Fibroblast of lung (primary cell): ENCODE measurements around the gene NINL. TPM values are rescaled to one million over a fixed set of nuclear protein-coding genes. Genes with fewer than 3 reads are reported as not detected.
"Not testable (repeated sequence)": the region's sequence is repeated elsewhere in the genome, so short reads cannot be mapped to it uniquely, and the experiment has no call there.

Experiments used
- DNase-seq, 2 donors: peaks; one replicate each; pipeline versions ENCODE4 v3.0.0 to v3.0.0-alpha.2; 2010; ENCODE audit warnings: low read depth in 2 of 2
- H2AFZ ChIP-seq: 2 replicates; pipeline ENCODE4 v1.5.1; 2012; ENCODE audit warnings: low read length, control low read depth, inconsistent platforms
- H3K27ac ChIP-seq: 2 replicates; pipeline ENCODE4 v1.5.1; 2011; ENCODE audit warnings: low read length, control low read depth; ENCODE audit not compliant: insufficient read depth
- H3K27me3 ChIP-seq: 2 replicates; pipeline ENCODE4 v1.5.1; 2011; ENCODE audit warnings: mild to moderate bottlenecking, low read length; ENCODE audit not compliant: control insufficient read depth, insufficient read depth
- H3K36me3 ChIP-seq: 2 replicates; pipeline ENCODE4 v1.5.1; 2011; ENCODE audit warnings: low read length; ENCODE audit not compliant: control insufficient read depth, insufficient read depth
- H3K4me1 ChIP-seq: 2 replicates; pipeline ENCODE4 v1.5.1; 2011; ENCODE audit warnings: low read length; ENCODE audit not compliant: control insufficient read depth, insufficient read depth; ENCODE audit errors: extremely low read depth
- H3K4me2 ChIP-seq: 2 replicates; pipeline ENCODE4 v1.5.1; 2011; ENCODE audit warnings: low read length, control low read depth; ENCODE audit not compliant: insufficient read depth; ENCODE audit errors: extremely low read depth
- H3K4me3 ChIP-seq, 4 experiments: fragments of 200-600 bp in 1 of 4; sonication (generic) in 1 of 4; replicated peaks in 1 of 4; 2 replicates each; pipeline ENCODE4 v1.5.1; 2011 to 2016; ENCODE audit warnings: low read length in 4 of 4, low read depth in 3 of 4, mild to moderate bottlenecking in 3 of 4, control low read depth in 2 of 4, inconsistent platforms in 1 of 4, mixed read lengths in 1 of 4; ENCODE audit not compliant: insufficient read depth in 1 of 4; ENCODE audit errors: control extremely low read depth in 1 of 4
- H3K79me2 ChIP-seq: 2 replicates; pipeline ENCODE4 v1.5.1; 2012; ENCODE audit warnings: mild to moderate bottlenecking, low read length, inconsistent platforms; ENCODE audit not compliant: control insufficient read depth, insufficient read depth
- H3K9ac ChIP-seq: 2 replicates; pipeline ENCODE4 v1.5.1; 2011; ENCODE audit warnings: mild to moderate bottlenecking, low read length, control low read depth; ENCODE audit not compliant: insufficient read depth
- H3K9me3 ChIP-seq: 2 replicates; pipeline ENCODE4 v1.5.1; 2012; ENCODE audit warnings: low read depth, low read length; ENCODE audit not compliant: control insufficient read depth, insufficient read depth
- H4K20me1 ChIP-seq: 2 replicates; pipeline ENCODE4 v1.5.1; 2011; ENCODE audit warnings: low read length; ENCODE audit not compliant: control insufficient read depth, insufficient read depth; ENCODE audit errors: extremely low read depth
- EZH2 ChIP-seq: IDR thresholded peaks from 2 replicates; pipeline ENCODE4 v1.5.1; 2012; ENCODE audit warnings: low read length, control low read depth, mild to moderate bottlenecking; ENCODE audit errors: missing control alignments
- polyA minus RNA-seq: library from RNA; depleted of rRNA, polyadenylated mRNA; stranded (reverse); fragments of >200 nt; gene quantifications from 2 replicates; pipeline ENCODE4 v1.2.3, GENCODE V29; 2011; ENCODE audit warnings: low replicate concordance
- polyA plus RNA-seq, 2 donors: library from polyadenylated mRNA; depleted of rRNA in 1 of 2; stranded (reverse) in 1 of 2; unstranded in 1 of 2; fragments of >200 nt; gene quantifications; 2 replicates each; pipeline ENCODE4 v1.2.1, GENCODE V29; 2011 to 2012; ENCODE audit warnings: missing spikeins in 1 of 2
- total RNA-seq: library from RNA; depleted of rRNA; stranded (reverse); fragments of >200 nt; gene quantifications from 2 replicates; pipeline ENCODE4 v1.2.1, GENCODE V29; 2014
- TF ChIP-seq, protein P1 (sequence below), 2 donors: IDR thresholded peaks in 1 of 2; conservative IDR thresholded peaks in 1 of 2; 1 replicate in 1 of 2; 2 replicates in 1 of 2; pipeline ENCODE4 v1.5.1; 2011 to 2012; ENCODE audit warnings: low read length in 2 of 2, control low read depth in 1 of 2, inconsistent platforms in 1 of 2, low read depth in 1 of 2, mild to moderate bottlenecking in 1 of 2

The NINL gene
- total RNA-seq (11.3 and 16.3 TPM in 2 replicates), polyA plus RNA-seq (4.4 TPM in 2 replicates), polyA minus RNA-seq (1.4 and 2.9 TPM in 2 replicates)
- polyA plus RNA-seq (2012) = 3.8 and 4.3 TPM in 2 replicates

DNA sequence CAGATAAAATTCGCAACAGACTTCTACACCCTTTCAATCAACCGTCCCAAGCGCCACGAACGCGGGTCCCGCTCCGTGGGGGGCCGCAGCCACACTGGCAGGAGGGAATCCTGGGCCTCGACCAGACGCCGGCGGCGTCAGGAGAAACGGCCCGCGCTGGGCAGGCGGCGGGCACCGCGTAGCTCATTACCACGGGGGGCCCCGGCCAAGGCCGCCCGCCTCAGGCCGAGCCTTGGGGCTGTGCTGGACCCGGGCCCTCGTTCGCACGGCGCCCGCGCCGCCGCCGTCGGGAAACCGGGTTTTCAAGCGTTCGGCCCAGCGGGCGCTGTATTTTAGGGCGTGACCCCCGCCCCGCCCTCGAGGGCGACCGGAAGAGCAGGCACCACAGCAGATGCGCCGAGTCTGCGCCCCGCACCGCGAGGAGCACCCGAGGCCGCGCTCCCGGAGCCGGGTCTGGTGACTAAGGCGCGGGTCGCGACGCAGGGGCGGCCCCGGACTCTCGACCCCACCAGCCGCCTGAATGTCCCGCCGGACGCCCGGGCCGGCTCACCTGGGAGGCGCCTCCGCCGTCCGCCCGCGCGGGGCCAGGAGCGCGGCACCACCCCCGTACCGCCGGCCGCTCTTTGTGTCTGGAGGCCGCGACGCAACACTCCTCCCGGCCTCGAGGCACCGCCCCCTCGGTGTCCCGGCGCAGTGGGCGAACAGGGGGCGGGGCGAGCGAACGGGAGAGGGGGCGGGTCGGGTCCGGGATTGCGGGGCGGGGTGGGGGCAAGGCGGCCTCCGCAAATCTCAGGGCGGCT is at the start of gene NINL:
TSS of gene NINL (minus strand) at position 627 of the 800 bp plus-strand sequence. CDS start 58,944 bp downstream, outside the sequence.
- TF ChIP-seq EZH2 = no peak
- TF ChIP-seq, protein P1, sequence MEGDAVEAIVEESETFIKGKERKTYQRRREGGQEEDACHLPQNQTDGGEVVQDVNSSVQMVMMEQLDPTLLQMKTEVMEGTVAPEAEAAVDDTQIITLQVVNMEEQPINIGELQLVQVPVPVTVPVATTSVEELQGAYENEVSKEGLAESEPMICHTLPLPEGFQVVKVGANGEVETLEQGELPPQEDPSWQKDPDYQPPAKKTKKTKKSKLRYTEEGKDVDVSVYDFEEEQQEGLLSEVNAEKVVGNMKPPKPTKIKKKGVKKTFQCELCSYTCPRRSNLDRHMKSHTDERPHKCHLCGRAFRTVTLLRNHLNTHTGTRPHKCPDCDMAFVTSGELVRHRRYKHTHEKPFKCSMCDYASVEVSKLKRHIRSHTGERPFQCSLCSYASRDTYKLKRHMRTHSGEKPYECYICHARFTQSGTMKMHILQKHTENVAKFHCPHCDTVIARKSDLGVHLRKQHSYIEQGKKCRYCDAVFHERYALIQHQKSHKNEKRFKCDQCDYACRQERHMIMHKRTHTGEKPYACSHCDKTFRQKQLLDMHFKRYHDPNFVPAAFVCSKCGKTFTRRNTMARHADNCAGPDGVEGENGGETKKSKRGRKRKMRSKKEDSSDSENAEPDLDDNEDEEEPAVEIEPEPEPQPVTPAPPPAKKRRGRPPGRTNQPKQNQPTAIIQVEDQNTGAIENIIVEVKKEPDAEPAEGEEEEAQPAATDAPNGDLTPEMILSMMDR (conservative IDR thresholded peaks at IDR 0.05 in 1 of 2, IDR thresholded peaks at IDR 0.05 in 1 of 2; ENCODE audit: low read depth in 1 of 2, low read length in 2 of 2) = no peak
- Histone ChIP-seq H2AFZ (peak within 1 kb of the TSS; percentile 84), H3K4me1 (peaks cover 3% of the 10 kb centered on the region), H3K79me2 (no peaks in the 10 kb centered on the region), H3K27ac (peak within 1 kb of the TSS; percentile 73), H4K20me1 (no peaks in the 10 kb centered on the region), H3K4me2 (peak within 1 kb of the TSS; percentile 97), H3K9me3 (no peaks in the 10 kb centered on the region), H3K36me3 (no peaks in the 10 kb centered on the region), H3K4me3 (peak within 1 kb of the TSS; percentile 57 to 79 (median 66)), H3K9ac (peak within 1 kb of the TSS; percentile 66), H3K27me3 (no peaks in the 10 kb centered on the region)
- peak; percentile 50 to 66 for DNase-seq

DNA sequence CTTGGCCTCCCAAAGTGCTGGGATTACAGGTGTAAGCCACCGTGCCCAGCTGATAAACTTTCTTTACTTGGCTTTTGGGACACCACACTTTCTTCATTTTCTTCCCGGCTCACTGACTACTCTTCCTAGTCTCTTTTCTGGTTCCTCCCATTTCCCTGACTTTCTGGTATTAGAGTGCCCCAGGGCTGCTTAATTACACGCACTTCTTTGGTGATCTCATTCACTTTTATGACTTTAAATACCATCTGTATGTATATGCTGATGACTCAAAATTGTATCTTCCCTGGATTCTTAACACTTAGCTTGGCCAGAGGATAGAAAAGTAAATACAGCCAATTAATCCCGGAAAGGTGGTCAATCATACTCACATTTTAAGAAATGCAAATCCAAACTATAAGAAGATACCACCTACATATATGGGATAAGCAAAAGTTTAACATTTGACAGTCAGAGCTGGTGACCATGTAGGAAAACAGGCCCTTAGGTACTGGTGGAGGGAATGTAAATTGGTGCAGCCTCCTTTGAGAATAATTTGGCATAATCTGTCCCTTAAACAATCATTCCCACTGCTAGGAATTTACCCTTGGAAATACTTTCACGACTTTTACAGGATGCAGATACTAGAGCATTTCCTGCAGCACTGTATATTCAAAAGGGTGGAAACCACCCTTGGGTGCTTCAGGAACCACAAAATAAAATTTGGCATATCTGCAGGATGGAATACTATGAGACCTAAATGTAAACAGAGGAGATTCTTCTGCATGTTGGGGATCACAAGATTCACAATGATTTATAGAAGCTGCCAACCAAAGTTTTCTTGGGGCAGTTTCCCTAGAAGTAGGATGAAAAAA is 47.8 kb upstream of the NINL start:
- Histone ChIP-seq H3K4me3 (no peak overlapping the region), H3K27ac (no peak overlapping the region), H3K36me3 (no peaks in the 10 kb centered on the region), H3K4me2 (no peak overlapping the region), H3K9me3 (no peaks in the 10 kb centered on the region), H3K27me3 (no peaks in the 10 kb centered on the region), H3K79me2 (no peaks in the 10 kb centered on the region), H3K4me1 (no peaks in the 10 kb centered on the region), H2AFZ (no peak overlapping the region), H4K20me1 (no peaks in the 10 kb centered on the region), H3K9ac (no peak overlapping the region)
- no peak for TF ChIP-seq EZH2
- TF ChIP-seq, protein P1 (conservative IDR thresholded peaks at IDR 0.05 in 1 of 2, IDR thresholded peaks at IDR 0.05 in 1 of 2; ENCODE audit: low read depth in 1 of 2, low read length in 2 of 2) = no peak
- DNase-seq = no peak

DNA sequence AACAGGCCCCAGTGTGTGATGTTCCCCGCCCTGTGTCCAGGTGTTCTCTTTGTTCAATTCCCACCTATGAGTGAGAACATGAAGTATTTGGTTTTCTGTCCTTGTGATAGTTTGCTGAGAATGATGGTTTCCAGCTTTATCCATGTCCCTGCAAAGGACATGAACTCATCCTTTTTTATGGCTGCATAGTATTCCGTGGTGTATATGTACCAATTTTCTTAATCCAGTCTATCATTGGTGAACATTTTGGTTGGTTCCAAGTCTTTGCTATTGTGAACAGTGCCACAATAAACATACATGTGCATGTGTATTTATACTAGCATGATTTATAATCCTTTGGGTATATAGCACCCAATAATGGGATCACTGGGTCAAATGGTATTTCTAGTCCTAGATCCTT is 45.3 kb upstream of the NINL start:
- DNase-seq, H4K20me1 ChIP-seq, H3K27ac ChIP-seq, H3K9me3 ChIP-seq, H3K36me3 ChIP-seq, H2AFZ ChIP-seq, H3K9ac ChIP-seq, H3K79me2 ChIP-seq, H3K27me3 ChIP-seq, H3K4me1 ChIP-seq, H3K4me2 ChIP-seq, H3K4me3 ChIP-seq: not testable (repeated sequence)
